MCF 10A (cell line): ENCODE measurements around the gene CYBA. TPM values are rescaled to one million over a fixed set of nuclear protein-coding genes. Genes with fewer than 3 reads are reported as not detected.

Experiments
- BruUV-seq: library from RNA; stranded (reverse); fragments of 400-500 nt; replicated peaks from 2 replicates; lab custom pipeline; 2021; lab: Mats Ljungman, UMichigan
- CTCF ChIA-PET: fragments of 300-600 bp; sonication (Branson Sonifier 250); formaldehyde crosslinking; extraction: SDS; loops from one replicate; lab custom pipeline; 2021; ENCODE audit warnings: antibody characterized with exemption, inconsistent platforms; lab: Yijun Ruan, JAX
- POLR2A ChIA-PET: fragments of 300-600, 350-650 bp; sonication (Branson Sonifier 250); formaldehyde crosslinking; extraction: SDS; loops from one replicate; lab custom pipeline; 2020; ENCODE audit warnings: antibody characterized with exemption, inconsistent platforms; lab: Yijun Ruan, JAX
- DNase-seq: peaks from one replicate; pipeline ENCODE4 v3.0.0-alpha.2; 2018; ENCODE audit not compliant: unreplicated experiment
- H3K27ac Mint-ChIP-seq: one replicate; pipeline ENCODE4 v1.8.0; 2022; ENCODE audit warnings: mild to moderate bottlenecking, low read depth, mixed read lengths; ENCODE audit not compliant: unreplicated experiment
- H3K27me3 Mint-ChIP-seq: one replicate; pipeline ENCODE4 v1.8.0; 2022; ENCODE audit warnings: mixed read lengths; ENCODE audit not compliant: insufficient read depth, unreplicated experiment
- H3K36me3 Mint-ChIP-seq: one replicate; pipeline ENCODE4 v1.8.0; 2022; ENCODE audit warnings: mild to moderate bottlenecking, moderate library complexity, mixed read lengths; ENCODE audit not compliant: insufficient read depth, unreplicated experiment
- H3K4me1 Mint-ChIP-seq: one replicate; pipeline ENCODE4 v1.8.0; 2022; ENCODE audit warnings: mixed read lengths; ENCODE audit not compliant: insufficient read depth, unreplicated experiment
- H3K4me3 Mint-ChIP-seq: one replicate; pipeline ENCODE4 v1.8.0; 2022; ENCODE audit warnings: mild to moderate bottlenecking, moderate library complexity, mixed read lengths; ENCODE audit not compliant: unreplicated experiment
- H3K9me3 Mint-ChIP-seq: one replicate; pipeline ENCODE4 v1.8.0; 2022; ENCODE audit warnings: mixed read lengths; ENCODE audit not compliant: unreplicated experiment
- intact Hi-C: fragments of 100-400 bp; cut with micrococcal nuclease; formaldehyde crosslinking; loops from 2 replicates; pipeline ENCODE4 v1.14.1; 2022
- total RNA-seq: library from RNA; stranded (reverse); gene quantifications from 2 replicates; pipeline ENCODE4 v1.2.3, GENCODE V29; 2022
- TF ChIP-seq, protein P1 (sequence below): fragments of 200-600 bp; IDR thresholded peaks from one replicate; pipeline ENCODE4 v1.8.0; 2022; ENCODE audit warnings: antibody characterized with exemption, mild to moderate bottlenecking; ENCODE audit not compliant: unreplicated experiment

CYBA gene
- total RNA-seq, 1 experiment from 2014 or later = 0.84 TPM

DNA sequence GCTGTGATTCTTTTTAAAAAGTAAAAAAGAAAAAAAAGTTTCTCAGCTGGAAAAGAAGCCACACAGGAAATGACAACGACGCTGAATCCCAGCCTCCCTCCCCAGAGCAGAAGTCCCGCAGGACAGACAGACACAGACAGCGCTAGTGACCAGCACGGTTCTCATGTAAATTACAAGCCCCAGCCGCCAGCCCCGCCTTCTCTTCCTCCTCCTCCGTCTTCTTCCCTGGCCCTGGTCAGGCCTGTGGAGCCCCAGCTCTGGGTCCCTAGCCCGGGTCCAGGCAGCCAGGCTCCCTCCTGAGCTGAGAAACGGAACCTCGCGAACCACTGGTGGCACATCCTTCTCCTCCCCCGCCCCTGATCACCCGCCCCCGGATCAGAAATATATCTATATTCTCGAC, 19.5 kb downstream of the CYBA start:
- BruUV-seq = TSS peak; percentile 80
- no peaks in the 10 kb centered on the region for H3K9me3 Mint-ChIP-seq
- no peak overlapping the region for H3K27ac Mint-ChIP-seq

DNA sequence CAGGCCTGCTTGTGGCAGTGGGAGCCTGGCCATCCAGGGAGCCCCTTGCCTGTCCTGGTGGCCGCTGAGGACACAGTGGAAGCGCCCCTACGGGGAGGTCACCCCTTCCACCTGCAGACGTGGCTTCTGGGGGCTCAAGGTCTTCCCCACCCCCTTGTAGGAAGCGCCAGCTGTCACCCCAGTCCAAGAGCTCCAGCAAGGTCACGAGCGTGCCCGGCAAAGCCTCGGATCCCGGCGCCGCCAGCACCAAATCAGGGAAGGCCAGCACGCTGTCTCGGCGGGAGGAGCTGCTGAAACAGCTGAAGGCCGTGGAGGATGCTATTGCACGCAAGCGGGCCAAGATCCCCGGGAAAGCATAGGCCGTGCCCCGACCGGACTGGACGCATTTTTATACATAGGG, 19.9 kb downstream of the CYBA start:
- no TSS peak for BruUV-seq

More for the DNA sequence above, 19.5 kb downstream of the CYBA start:
- no peak for DNase-seq
- H3K36me3 Mint-ChIP-seq = peaks cover 43% of the 10 kb centered on the region
- ChIA-PET POLR2A (no interaction called here), CTCF (no interaction called here)
- H3K27me3 Mint-ChIP-seq = no peaks in the 10 kb centered on the region
- H3K4me3 Mint-ChIP-seq = no peak overlapping the region
- TF ChIP-seq, protein P1, sequence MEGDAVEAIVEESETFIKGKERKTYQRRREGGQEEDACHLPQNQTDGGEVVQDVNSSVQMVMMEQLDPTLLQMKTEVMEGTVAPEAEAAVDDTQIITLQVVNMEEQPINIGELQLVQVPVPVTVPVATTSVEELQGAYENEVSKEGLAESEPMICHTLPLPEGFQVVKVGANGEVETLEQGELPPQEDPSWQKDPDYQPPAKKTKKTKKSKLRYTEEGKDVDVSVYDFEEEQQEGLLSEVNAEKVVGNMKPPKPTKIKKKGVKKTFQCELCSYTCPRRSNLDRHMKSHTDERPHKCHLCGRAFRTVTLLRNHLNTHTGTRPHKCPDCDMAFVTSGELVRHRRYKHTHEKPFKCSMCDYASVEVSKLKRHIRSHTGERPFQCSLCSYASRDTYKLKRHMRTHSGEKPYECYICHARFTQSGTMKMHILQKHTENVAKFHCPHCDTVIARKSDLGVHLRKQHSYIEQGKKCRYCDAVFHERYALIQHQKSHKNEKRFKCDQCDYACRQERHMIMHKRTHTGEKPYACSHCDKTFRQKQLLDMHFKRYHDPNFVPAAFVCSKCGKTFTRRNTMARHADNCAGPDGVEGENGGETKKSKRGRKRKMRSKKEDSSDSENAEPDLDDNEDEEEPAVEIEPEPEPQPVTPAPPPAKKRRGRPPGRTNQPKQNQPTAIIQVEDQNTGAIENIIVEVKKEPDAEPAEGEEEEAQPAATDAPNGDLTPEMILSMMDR = no peak
- intact Hi-C loops = no loop called here
- peaks cover 10% of the 10 kb centered on the region for H3K4me1 Mint-ChIP-seq

GRCh38 chr16:88630433-88630832, 20.4 kb downstream of the CYBA start:
- Mint-ChIP-seq H3K4me3 (no peak overlapping the region), H3K9me3 (no peaks in the 10 kb centered on the region), H3K27me3 (no peaks in the 10 kb centered on the region), H3K4me1 (peaks cover 4% of the 10 kb centered on the region), H3K27ac (no peak overlapping the region), H3K36me3 (peaks cover 48% of the 10 kb centered on the region)
- TF ChIP-seq, protein P1 = no peak
- no TSS peak for BruUV-seq
- no peak for DNase-seq
- POLR2A ChIA-PET = no interaction called here
- intact Hi-C loops = no loop called here
- CTCF ChIA-PET = no interaction called here

More for the DNA sequence above, 19.9 kb downstream of the CYBA start:
- no peak for DNase-seq
- Mint-ChIP-seq H3K9me3 (no peaks in the 10 kb centered on the region), H3K27ac (no peak overlapping the region), H3K36me3 (peaks cover 46% of the 10 kb centered on the region), H3K4me3 (no peak overlapping the region), H3K4me1 (peaks cover 8% of the 10 kb centered on the region), H3K27me3 (no peaks in the 10 kb centered on the region)
- intact Hi-C loops = no loop called here
- TF ChIP-seq, protein P1 = no peak
- ChIA-PET CTCF (no interaction called here), POLR2A (no interaction called here)

DNA sequence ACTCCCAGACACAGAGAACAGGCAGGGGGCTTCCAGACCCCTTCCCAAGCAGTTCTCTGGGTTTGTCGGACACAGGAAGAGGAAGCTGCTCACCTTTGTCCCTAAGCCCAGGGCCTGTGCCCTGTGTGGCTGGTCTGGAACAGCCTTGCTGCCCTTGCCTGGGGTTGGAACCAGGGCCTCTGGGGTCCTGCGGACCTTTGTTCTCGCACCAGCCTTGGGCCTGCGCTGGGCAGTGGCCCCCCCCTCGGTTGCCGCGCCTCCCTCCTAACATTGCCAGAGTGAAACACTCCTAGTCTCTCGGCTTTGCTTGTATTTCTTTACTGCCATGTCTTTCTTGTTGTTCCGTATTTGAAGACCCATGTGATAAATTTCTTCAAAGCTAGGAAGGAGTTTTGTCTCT, 21.0 kb downstream of the CYBA start:
- no peaks in the 10 kb centered on the region for H3K4me1 Mint-ChIP-seq
- no TSS peak for BruUV-seq
- no peak overlapping the region for H3K4me3 Mint-ChIP-seq
- intact Hi-C loops = no loop called here
- no peaks in the 10 kb centered on the region for H3K9me3 Mint-ChIP-seq
- H3K27me3 Mint-ChIP-seq = no peaks in the 10 kb centered on the region
- TF ChIP-seq, protein P1 = no peak
- peaks cover 53% of the 10 kb centered on the region for H3K36me3 Mint-ChIP-seq
- H3K27ac Mint-ChIP-seq = no peak overlapping the region
- ChIA-PET CTCF (interaction anchor here (0.6 kb wide), 1 partner anchor 22 kb away, joined by 3 read pairs; no protein-coding TSS in a partner anchor), POLR2A (no interaction called here)
- DNase-seq = no peak
